GM23338 (cell line): ENCODE data around the gene SLC39A11. TPM values are rescaled to one million over a fixed set of nuclear protein-coding genes. Genes with fewer than 3 reads are reported as not detected.

ENCODE experiments used
- ATAC-seq: fragments of 200-7000 bp; cut with Tn5 transposase; 3 replicates; pipeline ENCODE4 v1.9.1; 2020
- DNase-seq: peaks from one replicate; pipeline ENCODE4 v3.0.0-alpha.2; 2015; ENCODE audit warnings: low spot score
- H2AFZ ChIP-seq: fragments of 200-600 bp; sonication (generic); 2 replicates; pipeline ENCODE4 v1.8.0; 2016; ENCODE audit warnings: antibody characterized with exemption, mild to moderate bottlenecking, moderate library complexity
- H3F3A ChIP-seq: fragments of 200-600 bp; sonication (generic); replicated peaks from 2 replicates; pipeline ENCODE4 v1.8.0; 2017; ENCODE audit warnings: antibody characterized with exemption, mixed run types, low read depth
- H3K27ac ChIP-seq: fragments of 200-600 bp; sonication (generic); 2 replicates; pipeline ENCODE4 v1.6.1; 2016; ENCODE audit warnings: low read depth
- H3K27me3 ChIP-seq: fragments of 200-600 bp; sonication (generic); 2 replicates; pipeline ENCODE4 v1.8.0; 2016; ENCODE audit warnings: mild to moderate bottlenecking, mixed run types, moderate library complexity; ENCODE audit not compliant: insufficient read depth
- H3K36me3 ChIP-seq: fragments of 200-600 bp; sonication (generic); 2 replicates; pipeline ENCODE4 v1.8.0; 2016; ENCODE audit warnings: mild to moderate bottlenecking; ENCODE audit not compliant: insufficient read depth
- H3K4me1 ChIP-seq: fragments of 200-600 bp; sonication (generic); 2 replicates; pipeline ENCODE4 v1.8.0; 2016; ENCODE audit warnings: mild to moderate bottlenecking, moderate library complexity; ENCODE audit not compliant: insufficient read depth
- H3K4me2 ChIP-seq: fragments of 200-600 bp; sonication (generic); 2 replicates; pipeline ENCODE4 v1.7.1; 2017; ENCODE audit warnings: mixed run types
- H3K4me3 ChIP-seq: fragments of 200-600 bp; sonication (generic); 2 replicates; pipeline ENCODE4 v1.6.1; 2016; ENCODE audit warnings: mixed run types
- H3K79me2 ChIP-seq: fragments of 200-600 bp; sonication (generic); replicated peaks from 2 replicates; pipeline ENCODE4 v1.8.0; 2017; ENCODE audit warnings: mild to moderate bottlenecking; ENCODE audit not compliant: insufficient read depth
- H3K9me2 ChIP-seq: fragments of 200-600 bp; sonication (generic); 2 replicates; pipeline ENCODE4 v1.8.0; 2017; ENCODE audit not compliant: insufficient read depth
- H4K20me1 ChIP-seq: fragments of 200-600 bp; sonication (generic); replicated peaks from 2 replicates; pipeline ENCODE4 v1.8.0; 2017; ENCODE audit warnings: mild to moderate bottlenecking; ENCODE audit not compliant: insufficient read depth
- H3K27ac Mint-ChIP-seq: 2 replicates; pipeline ENCODE4 v1.8.0; 2020; ENCODE audit warnings: inconsistent platforms, mild to moderate bottlenecking, moderate library complexity, mixed read lengths
- H3K27me3 Mint-ChIP-seq: 3 replicates; pipeline ENCODE4 v1.8.0; 2022; ENCODE audit warnings: low read depth, mild to moderate bottlenecking, moderate library complexity, mixed read lengths, inconsistent platforms; ENCODE audit not compliant: insufficient read depth, poor library complexity
- H3K36me3 Mint-ChIP-seq: 3 replicates; pipeline ENCODE4 v1.8.0; 2021; ENCODE audit warnings: low read depth, mild to moderate bottlenecking, inconsistent platforms, moderate library complexity, mixed read lengths
- H3K4me1 Mint-ChIP-seq: 3 replicates; pipeline ENCODE4 v1.8.0; 2020; ENCODE audit warnings: mild to moderate bottlenecking, inconsistent platforms, mixed read lengths
- H3K4me3 Mint-ChIP-seq: 3 replicates; pipeline ENCODE4 v1.8.0; 2021; ENCODE audit warnings: moderate library complexity, mild to moderate bottlenecking, inconsistent platforms, mixed read lengths
- H3K9me3 Mint-ChIP-seq: 3 replicates; pipeline ENCODE4 v1.8.0; 2020; ENCODE audit warnings: moderate library complexity, mild to moderate bottlenecking, inconsistent platforms, mixed read lengths
- CREB1 ChIP-seq: fragments of 250-450 bp; sonication (Bioruptor Pico); IDR thresholded peaks from 2 replicates; pipeline ENCODE4 v1.5.0; 2020; ENCODE audit warnings: low read depth, mild to moderate bottlenecking, moderate library complexity
- EZH2 ChIP-seq: fragments of 200-600 bp; sonication (generic); IDR thresholded peaks from one replicate; pipeline ENCODE4 v1.8.0; 2017; ENCODE audit warnings: antibody characterized with exemption, mild to moderate bottlenecking, low read depth; ENCODE audit not compliant: unreplicated experiment
- EZH2phosphoT487 ChIP-seq: fragments of 200-600 bp; sonication (generic); IDR thresholded peaks from one replicate; pipeline ENCODE4 v1.8.1; 2018; ENCODE audit warnings: antibody characterized with exemption; ENCODE audit not compliant: unreplicated experiment
- JUNB ChIP-seq: IDR thresholded peaks from one replicate; pipeline ENCODE4 v1.6.1; 2016; ENCODE audit warnings: antibody characterized with exemption; ENCODE audit not compliant: unreplicated experiment
- NANOG ChIP-seq: IDR thresholded peaks from 2 replicates; pipeline ENCODE4 v1.6.1; 2016; ENCODE audit warnings: antibody characterized with exemption, borderline replicate concordance
- POLR2AphosphoS5 ChIP-seq: IDR thresholded peaks from 2 replicates; pipeline ENCODE4 v1.6.1; 2016; ENCODE audit warnings: antibody characterized with exemption, low read depth
- STAT1 ChIP-seq: IDR thresholded peaks from one replicate; pipeline ENCODE4 v1.6.1; 2016; ENCODE audit warnings: antibody characterized with exemption; ENCODE audit not compliant: unreplicated experiment
- ZNF114 ChIP-seq: fragments of 250-450 bp; sonication (Bioruptor Pico); IDR thresholded peaks from 2 replicates; pipeline ENCODE4 v1.5.0; 2020; ENCODE audit warnings: mild to moderate bottlenecking, moderate library complexity
- ZNF331 ChIP-seq: fragments of 250-450 bp; sonication (Bioruptor Pico); IDR thresholded peaks from 2 replicates; pipeline ENCODE4 v1.5.0; 2020; ENCODE audit warnings: low read depth, mild to moderate bottlenecking, moderate library complexity
- polyA plus RNA-seq: library from polyadenylated mRNA; unstranded; fragments of >200 nt; fragmentation: Nextera tagmentation; extraction: Ambion mirVana; gene quantifications from 2 replicates; pipeline ENCODE4 v1.2.1, GENCODE V29; 2016
- total RNA-seq: library from RNA; depleted of rRNA; stranded (reverse); fragments of >200 nt; shearing (Covaris generic); gene quantifications from 2 replicates; pipeline ENCODE4 v1.2.3, GENCODE V29; 2014
- TF ChIP-seq, protein P1 (sequence below), 2 experiments: fragments of 200-600 bp in 1 of 2; sonication (generic) in 1 of 2; conservative IDR thresholded peaks; 2 replicates each; pipeline versions ENCODE4 v1.5.1 to v1.6.1; 2016 to 2017; ENCODE audit warnings: antibody characterized with exemption in 2 of 2, low read depth in 2 of 2, mild to moderate bottlenecking in 2 of 2, moderate library complexity in 1 of 2
- TF ChIP-seq, protein P2 (sequence below): IDR thresholded peaks from one replicate; pipeline ENCODE4 v1.6.1; 2018; ENCODE audit warnings: antibody characterized with exemption; ENCODE audit not compliant: unreplicated experiment
- TF ChIP-seq, protein P3 (sequence below): IDR thresholded peaks from 2 replicates; pipeline ENCODE4 v1.6.1; 2016; ENCODE audit warnings: antibody characterized with exemption
- TF ChIP-seq, protein P4 (sequence below): fragments of 250-450 bp; sonication (Bioruptor Pico); IDR thresholded peaks from 2 replicates; pipeline ENCODE4 v1.5.0; 2020; ENCODE audit warnings: mild to moderate bottlenecking, moderate library complexity

The SLC39A11 gene
- total and polyA plus RNA-seq, 2 experiments from 2014 or later, result 10.8 to 18.1 TPM

DNA sequence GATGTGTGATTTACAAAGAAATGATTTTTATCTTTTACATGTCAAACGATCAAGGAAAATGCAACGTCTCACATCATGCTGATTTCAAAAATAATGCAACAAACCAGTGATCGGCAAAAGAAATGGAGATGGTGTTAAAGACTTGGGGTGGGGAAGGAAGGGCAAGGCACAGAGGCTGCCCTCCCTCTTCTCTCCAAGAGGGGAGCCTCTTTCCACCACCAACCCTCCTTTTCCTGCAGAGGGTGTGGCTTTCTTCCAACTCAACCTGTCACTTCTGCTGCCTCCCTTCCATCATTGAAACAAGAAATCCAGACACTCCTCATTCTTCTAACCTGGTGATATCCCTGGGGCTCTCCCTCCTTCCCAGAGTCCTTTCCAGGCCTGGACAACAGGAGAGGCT is 320.8 kb downstream of the SLC39A11 start:
- peaks cover 25% of the 10 kb centered on the region for H3K36me3 Mint-ChIP-seq
- Histone ChIP-seq H3K4me3 (no peak overlapping the region), H3K27ac (no peak overlapping the region), H3K4me1 (peaks cover 10% of the 10 kb centered on the region; the same call in 1 of the 2 replicates), H4K20me1 (no peaks in the 10 kb centered on the region), H2AFZ (no peak overlapping the region), H3K36me3 (no peaks in the 10 kb centered on the region; the same call in 1 of the 2 replicates), H3K27me3 (no peaks in the 10 kb centered on the region), H3K79me2 (no peaks in the 10 kb centered on the region), H3K9me2 (no peaks in the 10 kb centered on the region; the same call in 1 of the 2 replicates), H3F3A (no peaks in the 10 kb centered on the region), H3K4me2 (no peak overlapping the region)
- H3K9me3 Mint-ChIP-seq, result peaks cover 28% of the 10 kb centered on the region
- no peak overlapping the region for H3K27ac Mint-ChIP-seq
- no peak for TF ChIP-seq EZH2phosphoT487
- TF ChIP-seq, protein P1, sequence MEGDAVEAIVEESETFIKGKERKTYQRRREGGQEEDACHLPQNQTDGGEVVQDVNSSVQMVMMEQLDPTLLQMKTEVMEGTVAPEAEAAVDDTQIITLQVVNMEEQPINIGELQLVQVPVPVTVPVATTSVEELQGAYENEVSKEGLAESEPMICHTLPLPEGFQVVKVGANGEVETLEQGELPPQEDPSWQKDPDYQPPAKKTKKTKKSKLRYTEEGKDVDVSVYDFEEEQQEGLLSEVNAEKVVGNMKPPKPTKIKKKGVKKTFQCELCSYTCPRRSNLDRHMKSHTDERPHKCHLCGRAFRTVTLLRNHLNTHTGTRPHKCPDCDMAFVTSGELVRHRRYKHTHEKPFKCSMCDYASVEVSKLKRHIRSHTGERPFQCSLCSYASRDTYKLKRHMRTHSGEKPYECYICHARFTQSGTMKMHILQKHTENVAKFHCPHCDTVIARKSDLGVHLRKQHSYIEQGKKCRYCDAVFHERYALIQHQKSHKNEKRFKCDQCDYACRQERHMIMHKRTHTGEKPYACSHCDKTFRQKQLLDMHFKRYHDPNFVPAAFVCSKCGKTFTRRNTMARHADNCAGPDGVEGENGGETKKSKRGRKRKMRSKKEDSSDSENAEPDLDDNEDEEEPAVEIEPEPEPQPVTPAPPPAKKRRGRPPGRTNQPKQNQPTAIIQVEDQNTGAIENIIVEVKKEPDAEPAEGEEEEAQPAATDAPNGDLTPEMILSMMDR (conservative IDR thresholded peaks at IDR 0.05; ENCODE audit: low read depth in 2 of 2), result no peak; a peak in 1 of 4 replicates
- TF ChIP-seq STAT1, result no peak
- TF ChIP-seq ZNF331 (CRISPR knock-in tag), result no peak
- TF ChIP-seq, protein P2, sequence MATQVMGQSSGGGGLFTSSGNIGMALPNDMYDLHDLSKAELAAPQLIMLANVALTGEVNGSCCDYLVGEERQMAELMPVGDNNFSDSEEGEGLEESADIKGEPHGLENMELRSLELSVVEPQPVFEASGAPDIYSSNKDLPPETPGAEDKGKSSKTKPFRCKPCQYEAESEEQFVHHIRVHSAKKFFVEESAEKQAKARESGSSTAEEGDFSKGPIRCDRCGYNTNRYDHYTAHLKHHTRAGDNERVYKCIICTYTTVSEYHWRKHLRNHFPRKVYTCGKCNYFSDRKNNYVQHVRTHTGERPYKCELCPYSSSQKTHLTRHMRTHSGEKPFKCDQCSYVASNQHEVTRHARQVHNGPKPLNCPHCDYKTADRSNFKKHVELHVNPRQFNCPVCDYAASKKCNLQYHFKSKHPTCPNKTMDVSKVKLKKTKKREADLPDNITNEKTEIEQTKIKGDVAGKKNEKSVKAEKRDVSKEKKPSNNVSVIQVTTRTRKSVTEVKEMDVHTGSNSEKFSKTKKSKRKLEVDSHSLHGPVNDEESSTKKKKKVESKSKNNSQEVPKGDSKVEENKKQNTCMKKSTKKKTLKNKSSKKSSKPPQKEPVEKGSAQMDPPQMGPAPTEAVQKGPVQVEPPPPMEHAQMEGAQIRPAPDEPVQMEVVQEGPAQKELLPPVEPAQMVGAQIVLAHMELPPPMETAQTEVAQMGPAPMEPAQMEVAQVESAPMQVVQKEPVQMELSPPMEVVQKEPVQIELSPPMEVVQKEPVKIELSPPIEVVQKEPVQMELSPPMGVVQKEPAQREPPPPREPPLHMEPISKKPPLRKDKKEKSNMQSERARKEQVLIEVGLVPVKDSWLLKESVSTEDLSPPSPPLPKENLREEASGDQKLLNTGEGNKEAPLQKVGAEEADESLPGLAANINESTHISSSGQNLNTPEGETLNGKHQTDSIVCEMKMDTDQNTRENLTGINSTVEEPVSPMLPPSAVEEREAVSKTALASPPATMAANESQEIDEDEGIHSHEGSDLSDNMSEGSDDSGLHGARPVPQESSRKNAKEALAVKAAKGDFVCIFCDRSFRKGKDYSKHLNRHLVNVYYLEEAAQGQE, result no peak
- no peak for TF ChIP-seq ZNF114
- no peak for TF ChIP-seq EZH2
- no peak for TF ChIP-seq JUNB
- no peak for TF ChIP-seq POLR2AphosphoS5
- TF ChIP-seq, protein P3, sequence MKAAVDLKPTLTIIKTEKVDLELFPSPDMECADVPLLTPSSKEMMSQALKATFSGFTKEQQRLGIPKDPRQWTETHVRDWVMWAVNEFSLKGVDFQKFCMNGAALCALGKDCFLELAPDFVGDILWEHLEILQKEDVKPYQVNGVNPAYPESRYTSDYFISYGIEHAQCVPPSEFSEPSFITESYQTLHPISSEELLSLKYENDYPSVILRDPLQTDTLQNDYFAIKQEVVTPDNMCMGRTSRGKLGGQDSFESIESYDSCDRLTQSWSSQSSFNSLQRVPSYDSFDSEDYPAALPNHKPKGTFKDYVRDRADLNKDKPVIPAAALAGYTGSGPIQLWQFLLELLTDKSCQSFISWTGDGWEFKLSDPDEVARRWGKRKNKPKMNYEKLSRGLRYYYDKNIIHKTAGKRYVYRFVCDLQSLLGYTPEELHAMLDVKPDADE, result no peak
- no peak for TF ChIP-seq CREB1 (CRISPR knock-in tag)
- TF ChIP-seq, protein P4, sequence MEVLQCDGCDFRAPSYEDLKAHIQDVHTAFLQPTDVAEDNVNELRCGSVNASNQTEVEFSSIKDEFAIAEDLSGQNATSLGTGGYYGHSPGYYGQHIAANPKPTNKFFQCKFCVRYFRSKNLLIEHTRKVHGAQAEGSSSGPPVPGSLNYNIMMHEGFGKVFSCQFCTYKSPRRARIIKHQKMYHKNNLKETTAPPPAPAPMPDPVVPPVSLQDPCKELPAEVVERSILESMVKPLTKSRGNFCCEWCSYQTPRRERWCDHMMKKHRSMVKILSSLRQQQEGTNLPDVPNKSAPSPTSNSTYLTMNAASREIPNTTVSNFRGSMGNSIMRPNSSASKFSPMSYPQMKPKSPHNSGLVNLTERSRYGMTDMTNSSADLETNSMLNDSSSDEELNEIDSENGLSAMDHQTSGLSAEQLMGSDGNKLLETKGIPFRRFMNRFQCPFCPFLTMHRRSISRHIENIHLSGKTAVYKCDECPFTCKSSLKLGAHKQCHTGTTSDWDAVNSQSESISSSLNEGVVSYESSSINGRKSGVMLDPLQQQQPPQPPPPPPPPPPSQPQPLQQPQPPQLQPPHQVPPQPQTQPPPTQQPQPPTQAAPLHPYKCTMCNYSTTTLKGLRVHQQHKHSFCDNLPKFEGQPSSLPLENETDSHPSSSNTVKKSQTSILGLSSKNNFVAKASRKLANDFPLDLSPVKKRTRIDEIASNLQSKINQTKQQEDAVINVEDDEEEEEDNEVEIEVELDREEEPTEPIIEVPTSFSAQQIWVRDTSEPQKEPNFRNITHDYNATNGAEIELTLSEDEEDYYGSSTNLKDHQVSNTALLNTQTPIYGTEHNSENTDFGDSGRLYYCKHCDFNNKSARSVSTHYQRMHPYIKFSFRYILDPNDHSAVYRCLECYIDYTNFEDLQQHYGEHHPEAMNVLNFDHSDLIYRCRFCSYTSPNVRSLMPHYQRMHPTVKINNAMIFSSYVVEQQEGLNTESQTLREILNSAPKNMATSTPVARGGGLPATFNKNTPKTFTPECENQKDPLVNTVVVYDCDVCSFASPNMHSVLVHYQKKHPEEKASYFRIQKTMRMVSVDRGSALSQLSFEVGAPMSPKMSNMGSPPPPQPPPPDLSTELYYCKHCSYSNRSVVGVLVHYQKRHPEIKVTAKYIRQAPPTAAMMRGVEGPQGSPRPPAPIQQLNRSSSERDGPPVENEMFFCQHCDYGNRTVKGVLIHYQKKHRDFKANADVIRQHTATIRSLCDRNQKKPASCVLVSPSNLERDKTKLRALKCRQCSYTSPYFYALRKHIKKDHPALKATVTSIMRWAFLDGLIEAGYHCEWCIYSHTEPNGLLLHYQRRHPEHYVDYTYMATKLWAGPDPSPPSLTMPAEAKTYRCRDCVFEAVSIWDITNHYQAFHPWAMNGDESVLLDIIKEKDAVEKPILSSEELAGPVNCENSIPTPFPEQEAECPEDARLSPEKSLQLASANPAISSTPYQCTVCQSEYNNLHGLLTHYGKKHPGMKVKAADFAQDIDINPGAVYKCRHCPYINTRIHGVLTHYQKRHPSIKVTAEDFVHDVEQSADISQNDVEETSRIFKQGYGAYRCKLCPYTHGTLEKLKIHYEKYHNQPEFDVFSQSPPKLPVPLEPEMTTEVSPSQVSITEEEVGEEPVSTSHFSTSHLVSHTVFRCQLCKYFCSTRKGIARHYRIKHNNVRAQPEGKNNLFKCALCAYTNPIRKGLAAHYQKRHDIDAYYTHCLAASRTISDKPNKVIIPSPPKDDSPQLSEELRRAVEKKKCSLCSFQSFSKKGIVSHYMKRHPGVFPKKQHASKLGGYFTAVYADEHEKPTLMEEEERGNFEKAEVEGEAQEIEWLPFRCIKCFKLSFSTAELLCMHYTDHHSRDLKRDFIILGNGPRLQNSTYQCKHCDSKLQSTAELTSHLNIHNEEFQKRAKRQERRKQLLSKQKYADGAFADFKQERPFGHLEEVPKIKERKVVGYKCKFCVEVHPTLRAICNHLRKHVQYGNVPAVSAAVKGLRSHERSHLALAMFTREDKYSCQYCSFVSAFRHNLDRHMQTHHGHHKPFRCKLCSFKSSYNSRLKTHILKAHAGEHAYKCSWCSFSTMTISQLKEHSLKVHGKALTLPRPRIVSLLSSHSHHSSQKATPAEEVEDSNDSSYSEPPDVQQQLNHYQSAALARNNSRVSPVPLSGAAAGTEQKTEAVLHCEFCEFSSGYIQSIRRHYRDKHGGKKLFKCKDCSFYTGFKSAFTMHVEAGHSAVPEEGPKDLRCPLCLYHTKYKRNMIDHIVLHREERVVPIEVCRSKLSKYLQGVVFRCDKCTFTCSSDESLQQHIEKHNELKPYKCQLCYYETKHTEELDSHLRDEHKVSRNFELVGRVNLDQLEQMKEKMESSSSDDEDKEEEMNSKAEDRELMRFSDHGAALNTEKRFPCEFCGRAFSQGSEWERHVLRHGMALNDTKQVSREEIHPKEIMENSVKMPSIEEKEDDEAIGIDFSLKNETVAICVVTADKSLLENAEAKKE (CRISPR knock-in tag), result no peak
- TF ChIP-seq NANOG, result no peak
- peak; percentile 76 for ATAC-seq
- peaks cover 15% of the 10 kb centered on the region; the same call in 2 of the 3 replicates for H3K4me1 Mint-ChIP-seq
- peak; percentile 19 for DNase-seq
- peaks cover 7% of the 10 kb centered on the region for H3K27me3 Mint-ChIP-seq
- H3K4me3 Mint-ChIP-seq, result no peak overlapping the region
